Type B pancreatic cell (in vitro differentiated cells): ENCODE results near the gene MSL2. TPM values are rescaled to one million over a fixed set of nuclear protein-coding genes. Genes with fewer than 3 reads are reported as not detected.

Experiments used
- DNase-seq: peaks from one replicate; pipeline ENCODE4 v3.0.0; 2021; ENCODE audit warnings: mixed read lengths; ENCODE audit not compliant: unreplicated experiment; ENCODE audit errors: extremely low spot score
- H3K27ac Mint-ChIP-seq: 2 replicates; pipeline ENCODE4 v1.8.0; 2021; ENCODE audit warnings: mild to moderate bottlenecking, mixed read lengths
- H3K27me3 Mint-ChIP-seq: 2 replicates; pipeline ENCODE4 v1.8.0; 2021; ENCODE audit warnings: mixed read lengths
- H3K36me3 Mint-ChIP-seq: 2 replicates; pipeline ENCODE4 v1.8.0; 2021; ENCODE audit warnings: mixed read lengths
- H3K4me1 Mint-ChIP-seq: one replicate; pipeline ENCODE4 v1.8.0; 2021; ENCODE audit warnings: mixed read lengths; ENCODE audit not compliant: unreplicated experiment
- H3K4me3 Mint-ChIP-seq: 2 replicates; pipeline ENCODE4 v1.8.0; 2021; ENCODE audit warnings: mild to moderate bottlenecking, mixed read lengths
- H3K9me3 Mint-ChIP-seq: 2 replicates; pipeline ENCODE4 v1.8.0; 2021; ENCODE audit warnings: mixed read lengths
- CTCF ChIP-seq: fragments of 200-600 bp; sonication (generic); conservative IDR thresholded peaks from 2 replicates; pipeline ENCODE4 v1.5.0; 2021; ENCODE audit warnings: antibody characterized with exemption, mild to moderate bottlenecking
- total RNA-seq: library from RNA; stranded (reverse); gene quantifications from 2 replicates; pipeline ENCODE4 v1.2.1, GENCODE V29; 2021; ENCODE audit warnings: low replicate concordance

The MSL2 gene
- total RNA-seq, 1 donor from 2014 or later = 38.4 TPM

- TF ChIP-seq CTCF = no peak
- Mint-ChIP-seq H3K27me3 (no peaks in the 10 kb centered on the region), H3K27ac (no peak overlapping the region), H3K36me3 (peaks cover 24% of the 10 kb centered on the region), H3K9me3 (no peaks in the 10 kb centered on the region), H3K4me1 (no peaks in the 10 kb centered on the region), H3K4me3 (no peak overlapping the region)
- DNase-seq = no peak
Observed at GRCh38 chr3:136114421-136114820, 81.7 kb downstream of the MSL2 start.

- no peaks in the 10 kb centered on the region for H3K9me3 Mint-ChIP-seq
- H3K4me1 Mint-ChIP-seq = no peaks in the 10 kb centered on the region
- H3K36me3 Mint-ChIP-seq = peaks cover 26% of the 10 kb centered on the region
Observed at GRCh38 chr3:136110481-136110880, 85.7 kb downstream of the MSL2 start.

GRCh38 chr3:136109499-136109898, 86.6 kb downstream of the MSL2 start:
- Mint-ChIP-seq H3K27me3 (no peaks in the 10 kb centered on the region), H3K36me3 (peaks cover 26% of the 10 kb centered on the region), H3K4me1 (no peaks in the 10 kb centered on the region), H3K4me3 (no peak overlapping the region), H3K9me3 (no peaks in the 10 kb centered on the region), H3K27ac (no peak overlapping the region)
- TF ChIP-seq CTCF = no peak
- no peak for DNase-seq

More at GRCh38 chr3:136110481-136110880, 85.7 kb downstream of the MSL2 start:
- no peak overlapping the region for H3K27ac Mint-ChIP-seq
- DNase-seq = no peak
- TF ChIP-seq CTCF = no peak
- H3K27me3 Mint-ChIP-seq = no peaks in the 10 kb centered on the region
- no peak overlapping the region for H3K4me3 Mint-ChIP-seq

GRCh38 chr3:136106101-136106500, 90.0 kb downstream of the MSL2 start:
- no peaks in the 10 kb centered on the region for H3K4me1 Mint-ChIP-seq
- no peak overlapping the region for H3K27ac Mint-ChIP-seq
- H3K36me3 Mint-ChIP-seq = peaks cover 9% of the 10 kb centered on the region
- TF ChIP-seq CTCF = no peak
- DNase-seq = no peak
- no peak overlapping the region for H3K4me3 Mint-ChIP-seq
- H3K27me3 Mint-ChIP-seq = no peaks in the 10 kb centered on the region
- no peaks in the 10 kb centered on the region for H3K9me3 Mint-ChIP-seq

- DNase-seq = no peak
- Mint-ChIP-seq H3K4me1 (no peaks in the 10 kb centered on the region), H3K27me3 (no peaks in the 10 kb centered on the region), H3K27ac (no peak overlapping the region), H3K4me3 (no peak overlapping the region), H3K36me3 (peaks cover 6% of the 10 kb centered on the region), H3K9me3 (no peaks in the 10 kb centered on the region)
- no peak for TF ChIP-seq CTCF
Observed at GRCh38 chr3:136105044-136105443, 91.1 kb downstream of the MSL2 start.

Other genes with a start within 250 kb of the MSL2 start
- gene PPP2R3A, start 230.6 kb downstream of the MSL2 start, total RNA-seq = 8.6 and 16.5 TPM in 2 replicates
- gene PCCB, start 54.0 kb upstream of the MSL2 start, total RNA-seq = 27.2 and 41.0 TPM in 2 replicates